Measurements from ENCODE around the gene AGAP1. TPM values are rescaled to one million over a fixed set of nuclear protein-coding genes. Genes with fewer than 3 reads are reported as not detected.

AGAP1 gene
- total RNA-seq, 1 donor from 2014 or later: 39.4 TPM

DNA sequence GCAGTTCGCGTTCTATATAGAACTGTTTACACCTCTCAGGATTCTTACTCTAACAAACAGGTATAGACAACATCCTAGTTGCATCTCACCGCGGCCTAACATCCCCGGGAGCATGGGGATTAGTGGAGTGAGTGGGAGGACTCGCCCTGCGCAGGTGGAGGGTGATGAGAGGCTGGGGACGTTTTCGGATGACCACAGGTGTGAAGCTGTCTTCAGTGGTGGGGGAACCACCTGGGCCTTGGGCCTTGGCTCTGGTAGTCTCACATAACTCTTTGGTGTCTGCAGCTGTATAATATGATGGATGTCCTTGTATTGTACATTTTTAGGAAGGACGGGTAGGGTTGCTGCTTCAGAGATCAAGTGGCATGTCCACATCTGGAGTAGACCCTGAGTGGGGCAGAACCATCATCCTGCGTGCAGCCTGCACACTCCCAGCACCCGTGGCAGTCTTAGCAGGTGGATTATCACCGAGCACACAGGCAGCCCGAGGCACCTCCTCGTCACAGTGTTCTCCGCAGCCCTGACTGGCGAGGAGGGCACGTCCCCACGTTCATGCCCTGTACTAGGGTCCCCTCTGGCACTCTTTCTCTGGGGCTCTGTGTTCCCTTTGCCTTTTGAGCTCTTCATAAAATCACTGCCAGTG lies 56.0 kb downstream of the AGAP1 start:
- H4K20me1 ChIP-seq (ENCODE audit: insufficient read depth, low read length): peaks cover 94% of the 10 kb centered on the region
- no peak overlapping the region for H3K4me3 ChIP-seq (ENCODE audit: insufficient read depth, low read depth, low read length)
- H3K27ac Mint-ChIP-seq (ENCODE audit: unreplicated experiment): no peak overlapping the region
- no peak overlapping the region for H3K4me2 ChIP-seq (ENCODE audit: low read length)
- peaks cover 5% of the 10 kb centered on the region for H3K4me1 Mint-ChIP-seq (ENCODE audit: low read depth, unreplicated experiment)
- no peak overlapping the region for H3K4me3 Mint-ChIP-seq (ENCODE audit: unreplicated experiment)
- peaks cover 4% of the 10 kb centered on the region for H3K4me1 ChIP-seq (ENCODE audit: insufficient read depth, low read length)
- DNase-seq (ENCODE audit: low read depth): no peak
- H3K9me3 Mint-ChIP-seq (ENCODE audit: unreplicated experiment): no peaks in the 10 kb centered on the region
- H3K9me3 ChIP-seq (ENCODE audit: insufficient read depth, low read depth, low read length): no peaks in the 10 kb centered on the region
- no peak overlapping the region for H2AFZ ChIP-seq (ENCODE audit: low read depth, low read length)
- H3K27me3 Mint-ChIP-seq (ENCODE audit: low read depth, unreplicated experiment): no peaks in the 10 kb centered on the region
- H3K79me2 ChIP-seq (ENCODE audit: insufficient read depth, low read length): peaks cover 38% of the 10 kb centered on the region
- H3K36me3 ChIP-seq (ENCODE audit: insufficient read depth, low read length): no peaks in the 10 kb centered on the region
- FAIRE-seq: no peak
- H3K9ac ChIP-seq (ENCODE audit: low read length): no peak overlapping the region
- TF ChIP-seq EZH2 (IDR thresholded peaks at IDR 0.05; ENCODE audit: insufficient read depth, low read length): no peak
- TF ChIP-seq, protein P1, sequence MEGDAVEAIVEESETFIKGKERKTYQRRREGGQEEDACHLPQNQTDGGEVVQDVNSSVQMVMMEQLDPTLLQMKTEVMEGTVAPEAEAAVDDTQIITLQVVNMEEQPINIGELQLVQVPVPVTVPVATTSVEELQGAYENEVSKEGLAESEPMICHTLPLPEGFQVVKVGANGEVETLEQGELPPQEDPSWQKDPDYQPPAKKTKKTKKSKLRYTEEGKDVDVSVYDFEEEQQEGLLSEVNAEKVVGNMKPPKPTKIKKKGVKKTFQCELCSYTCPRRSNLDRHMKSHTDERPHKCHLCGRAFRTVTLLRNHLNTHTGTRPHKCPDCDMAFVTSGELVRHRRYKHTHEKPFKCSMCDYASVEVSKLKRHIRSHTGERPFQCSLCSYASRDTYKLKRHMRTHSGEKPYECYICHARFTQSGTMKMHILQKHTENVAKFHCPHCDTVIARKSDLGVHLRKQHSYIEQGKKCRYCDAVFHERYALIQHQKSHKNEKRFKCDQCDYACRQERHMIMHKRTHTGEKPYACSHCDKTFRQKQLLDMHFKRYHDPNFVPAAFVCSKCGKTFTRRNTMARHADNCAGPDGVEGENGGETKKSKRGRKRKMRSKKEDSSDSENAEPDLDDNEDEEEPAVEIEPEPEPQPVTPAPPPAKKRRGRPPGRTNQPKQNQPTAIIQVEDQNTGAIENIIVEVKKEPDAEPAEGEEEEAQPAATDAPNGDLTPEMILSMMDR (IDR thresholded peaks at IDR 0.05; ENCODE audit: insufficient read depth, low read depth, low read length): no peak
- H3K36me3 Mint-ChIP-seq (ENCODE audit: low read depth, unreplicated experiment): no peaks in the 10 kb centered on the region
- H3K27me3 ChIP-seq (ENCODE audit: insufficient read depth, low read length): peaks cover 6% of the 10 kb centered on the region
- no peak overlapping the region for H3K27ac ChIP-seq (ENCODE audit: low read depth, low read length)

DNA sequence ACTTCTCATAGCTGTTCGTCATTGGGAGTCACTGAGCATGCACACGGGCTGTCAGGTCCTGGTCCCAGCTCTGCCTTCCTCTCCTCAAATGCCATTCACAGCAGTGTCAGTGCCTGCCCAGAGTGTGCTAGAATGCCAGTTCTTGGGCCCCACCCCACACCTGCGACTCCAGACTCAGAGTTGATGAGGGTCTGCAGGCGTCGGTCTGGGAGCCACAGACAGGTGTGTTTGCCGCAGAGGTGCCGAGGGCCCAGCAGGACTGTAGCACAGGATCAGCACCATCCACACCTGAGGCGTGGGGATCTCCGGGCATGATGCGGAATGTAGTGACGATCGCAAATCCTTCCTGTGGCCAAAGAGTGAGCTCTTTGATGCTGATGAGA lies 56.5 kb downstream of the AGAP1 start:
- no peak for DNase-seq (ENCODE audit: low read depth)
- no peaks in the 10 kb centered on the region for H3K36me3 ChIP-seq (ENCODE audit: insufficient read depth, low read length)
- H3K4me1 ChIP-seq (ENCODE audit: insufficient read depth, low read length): peaks cover 4% of the 10 kb centered on the region
- peaks cover 38% of the 10 kb centered on the region for H3K79me2 ChIP-seq (ENCODE audit: insufficient read depth, low read length)
- H3K27ac ChIP-seq (ENCODE audit: low read depth, low read length): no peak overlapping the region
- no peak overlapping the region for H3K4me3 ChIP-seq (ENCODE audit: insufficient read depth, low read depth, low read length)
- H2AFZ ChIP-seq (ENCODE audit: low read depth, low read length): no peak overlapping the region
- H3K4me2 ChIP-seq (ENCODE audit: low read length): no peak overlapping the region
- peaks cover 94% of the 10 kb centered on the region for H4K20me1 ChIP-seq (ENCODE audit: insufficient read depth, low read length)
- Mint-ChIP-seq H3K4me1 (ENCODE audit: low read depth, unreplicated experiment) (peaks cover 5% of the 10 kb centered on the region), H3K36me3 (ENCODE audit: low read depth, unreplicated experiment) (no peaks in the 10 kb centered on the region), H3K4me3 (ENCODE audit: unreplicated experiment) (no peak overlapping the region), H3K27ac (ENCODE audit: unreplicated experiment) (no peak overlapping the region), H3K27me3 (ENCODE audit: low read depth, unreplicated experiment) (no peaks in the 10 kb centered on the region), H3K9me3 (ENCODE audit: unreplicated experiment) (no peaks in the 10 kb centered on the region)
- no peak overlapping the region for H3K9ac ChIP-seq (ENCODE audit: low read length)
- no peaks in the 10 kb centered on the region for H3K9me3 ChIP-seq (ENCODE audit: insufficient read depth, low read depth, low read length)
- peaks cover 6% of the 10 kb centered on the region for H3K27me3 ChIP-seq (ENCODE audit: insufficient read depth, low read length)
- FAIRE-seq: no peak
- no peak for TF ChIP-seq EZH2 (IDR thresholded peaks at IDR 0.05; ENCODE audit: insufficient read depth, low read length)
- TF ChIP-seq, protein P1 (IDR thresholded peaks at IDR 0.05; ENCODE audit: insufficient read depth, low read depth, low read length): no peak

DNA sequence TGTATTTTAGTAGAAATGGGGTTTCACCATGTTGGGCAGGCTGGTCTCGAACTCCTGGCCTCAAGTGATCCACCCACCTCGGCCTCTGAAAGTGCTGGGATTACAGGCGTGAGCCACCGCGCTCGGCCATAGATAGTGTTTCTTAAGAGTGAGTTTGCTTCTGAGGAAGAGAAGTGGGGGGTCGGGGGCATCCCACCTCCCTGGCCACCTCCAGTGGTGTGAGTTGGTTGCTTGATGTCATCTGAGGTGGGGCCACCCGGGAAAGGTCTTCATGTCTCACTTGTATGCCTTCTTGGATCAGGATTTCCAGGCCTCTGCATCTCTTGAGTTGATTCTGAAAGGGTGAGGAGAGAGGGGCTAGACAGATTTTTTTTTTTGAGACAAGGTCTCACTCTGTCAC lies 57.1 kb downstream of the AGAP1 start:
- Histone ChIP-seq H3K4me2 (ENCODE audit: low read length) (no peak overlapping the region), H3K9me3 (ENCODE audit: insufficient read depth, low read depth, low read length) (no peaks in the 10 kb centered on the region), H3K36me3 (ENCODE audit: insufficient read depth, low read length) (no peaks in the 10 kb centered on the region), H2AFZ (ENCODE audit: low read depth, low read length) (no peak overlapping the region), H3K79me2 (ENCODE audit: insufficient read depth, low read length) (peaks cover 37% of the 10 kb centered on the region), H3K4me1 (ENCODE audit: insufficient read depth, low read length) (peaks cover 4% of the 10 kb centered on the region), H3K27ac (ENCODE audit: low read depth, low read length) (no peak overlapping the region), H3K4me3 (ENCODE audit: insufficient read depth, low read depth, low read length) (no peak overlapping the region), H4K20me1 (ENCODE audit: insufficient read depth, low read length) (peaks cover 94% of the 10 kb centered on the region), H3K27me3 (ENCODE audit: insufficient read depth, low read length) (peaks cover 6% of the 10 kb centered on the region), H3K9ac (ENCODE audit: low read length) (no peak overlapping the region)
- H3K36me3 Mint-ChIP-seq (ENCODE audit: low read depth, unreplicated experiment): no peaks in the 10 kb centered on the region
- H3K9me3 Mint-ChIP-seq (ENCODE audit: unreplicated experiment): no peaks in the 10 kb centered on the region
- TF ChIP-seq EZH2 (IDR thresholded peaks at IDR 0.05; ENCODE audit: insufficient read depth, low read length): no peak
- TF ChIP-seq, protein P1 (IDR thresholded peaks at IDR 0.05; ENCODE audit: insufficient read depth, low read depth, low read length): no peak
- H3K4me1 Mint-ChIP-seq (ENCODE audit: low read depth, unreplicated experiment): peaks cover 6% of the 10 kb centered on the region
- DNase-seq (ENCODE audit: low read depth) (no peak), FAIRE-seq (no peak)
- no peak overlapping the region for H3K27ac Mint-ChIP-seq (ENCODE audit: unreplicated experiment)
- no peak overlapping the region for H3K4me3 Mint-ChIP-seq (ENCODE audit: unreplicated experiment)
- no peaks in the 10 kb centered on the region for H3K27me3 Mint-ChIP-seq (ENCODE audit: low read depth, unreplicated experiment)
